ENCODE results near the gene AGPAT1. TPM values are rescaled to one million over a fixed set of nuclear protein-coding genes. Genes with fewer than 3 reads are reported as not detected.

Gene AGPAT1
- total and polyA plus RNA-seq, 2 of the 8 experiments (the other 6 are each of a cell fraction or from before 2014, with no cell fraction given): 96.0 to 222 TPM

- Histone ChIP-seq H3K56ac (replicated peaks; ENCODE audit: insufficient read length, low read depth, low read length) (no peak overlapping the region), H3K18ac (ENCODE audit: extremely low read depth, low read length) (peak overlapping the region; percentile 60; the same call in 1 of the 2 replicates), H2AFZ (ENCODE audit: low read length) (no peak overlapping the region), H3K4ac (replicated peaks; ENCODE audit: insufficient read length, low read depth, low read length) (no peak overlapping the region), H3K36me3 (ENCODE audit: control insufficient read depth in 2 of 4, insufficient read depth in 4 of 4, low read length in 3 of 4) (peaks cover 4 to 14% (median 10%) of the 10 kb centered on the region in 4 experiments; a peak in 6 of 8 replicates), H4K91ac (replicated peaks; ENCODE audit: insufficient read length, low read length) (no peak overlapping the region), H3K27me3 (replicated peaks in 1 of 4; ENCODE audit: control insufficient read depth in 3 of 4, extremely low read depth in 1 of 4, insufficient read depth in 3 of 4, low read length in 3 of 4) (peaks cover 4 to 32% (median 30%) of the 10 kb centered on the region in 4 experiments), H2AK5ac (ENCODE audit: low read depth, low read length) (no peak overlapping the region), H2BK5ac (ENCODE audit: low read depth, low read length) (peak overlapping the region; percentile 87; the same call in 1 of the 2 replicates), H4K5ac (ENCODE audit: insufficient read length, low read depth, low read length) (no peak overlapping the region), H4K20me1 (replicated peaks in 1 of 2; ENCODE audit: control insufficient read depth in 1 of 2, insufficient read depth in 2 of 2, low read length in 2 of 2) (no peaks in the 10 kb centered on the region), H2BK20ac (ENCODE audit: low read length) (no peak overlapping the region), H3K9ac (replicated peaks in 1 of 4; ENCODE audit: extremely low read depth in 1 of 4, low read depth in 3 of 4, low read length in 3 of 4) (peak overlapping the region in 2 of 4 experiments; percentile 80; a peak in 4 of 7 replicates), H2BK12ac (ENCODE audit: low read depth, low read length) (0 out of 2 replicates have a peak overlapping the region, but pooled peaks have one; percentile 39), H4K8ac (ENCODE audit: extremely low read depth, insufficient read depth, low read length) (peak overlapping the region; percentile 84; the same call in 1 of the 2 replicates), H3K4me3 (ENCODE audit: extremely low read depth in 1 of 4, insufficient read depth in 2 of 4, low read depth in 3 of 4, low read length in 4 of 4) (peak overlapping the region; percentile 77 to 98 (median 92)), H2BK15ac (ENCODE audit: low read length) (no peak overlapping the region), H3K14ac (ENCODE audit: insufficient read length) (no peak overlapping the region), H3K79me1 (ENCODE audit: low read depth, low read length) (0 out of 2 replicates have a peak, but pooled peaks cover 3% of the 10 kb centered on the region), H2BK120ac (replicated peaks; ENCODE audit: low read depth, low read length) (no peak overlapping the region), H3K9me3 (ENCODE audit: insufficient read depth in 2 of 2, low read depth in 1 of 2, low read length in 1 of 2) (no peaks in the 10 kb centered on the region), H3K79me2 (ENCODE audit: control insufficient read depth in 1 of 2, insufficient read depth in 2 of 2, low read length in 2 of 2) (peaks cover 0 to 5% of the 10 kb centered on the region in 2 experiments; a peak in 1 of 4 replicates), H3K23ac (ENCODE audit: insufficient read length) (no peak overlapping the region), H3K4me2 (ENCODE audit: insufficient read depth in 1 of 2, low read depth in 2 of 2, low read length in 2 of 2) (peak overlapping the region; percentile 92 to 94), H3K23me2 (ENCODE audit: low read depth, low read length) (peaks cover 25% of the 10 kb centered on the region), H3K4me1 (replicated peaks in 1 of 4; ENCODE audit: control insufficient read depth in 3 of 4, insufficient read depth in 4 of 4, low read length in 3 of 4) (peaks cover 7 to 27% (median 14%) of the 10 kb centered on the region in 4 experiments), H3K27ac (ENCODE audit: low read depth, low read length) (peak overlapping the region; percentile 70; the same call in 1 of the 2 replicates)
- CTCF ChIA-PET (ENCODE audit: partially characterized antibody): interaction anchor here (0.6 to 1.3 kb wide), 13 partner anchors 9 to 106 kb away, joined by 3 to 16 read pairs (median 4); partner anchors contain the start of genes ATF6B, EGFL8 and FKBPL
- POLR2A ChIA-PET (ENCODE audit: partially characterized antibody): interaction anchor here (0.8 to 1.2 kb wide), 10 partner anchors 8 to 105 kb away, joined by 3 to 7 read pairs (median 3); partner anchors contain the start of genes AGPAT1, EGFL8 and PBX2
- no peak for FAIRE-seq
- DNase-seq (ENCODE audit: low read depth in 1 of 2, low spot score in 2 of 2): peak in 1 of 2 experiments; percentile 71
- WGBS, 2 experiments (ENCODE audit: extremely low coverage in 1 of 2, insufficient coverage in 1 of 2, insufficient read length in 1 of 2, insufficient replicate concordance in 2 of 2, low coverage in 1 of 2, low lambda C conversion rate in 2 of 2, missing lambda C conversion rate in 1 of 2): 15% methylated on average over 32 of the region's 34 CpGs; no CpG with 5 or more reads in 1 of the 2 experiments
- TF ChIP-seq RXRA (IDR thresholded peaks at IDR 0.05; ENCODE audit: insufficient read depth, low read depth, low read length) (no peak), CTCF (IDR thresholded peaks at IDR 0.05; ENCODE audit: control extremely low read depth in 1 of 3, insufficient read depth in 1 of 3, low read depth in 1 of 3, low read length in 3 of 3) (peak in 2 of 3 experiments; percentile 62 to 70; a peak in 3 of 4 replicates), MAX (IDR thresholded peaks at IDR 0.05) (no peak), ATF3 (IDR thresholded peaks at IDR 0.05; ENCODE audit: insufficient read depth, low read depth, low read length) (no peak), NRF1 (IDR thresholded peaks at IDR 0.05; ENCODE audit: low read depth, low read length) (no peak), BRCA1 (IDR thresholded peaks at IDR 0.05; ENCODE audit: low read depth, low read length) (no peak), SIN3A (conservative IDR thresholded peaks at IDR 0.05 in 1 of 2, IDR thresholded peaks at IDR 0.05 in 1 of 2; ENCODE audit: low read depth in 1 of 2, low read length in 2 of 2) (peak in 1 of 2 experiments; percentile 12; a peak in 1 of 4 replicates)
Measured at GRCh38 chr6:32154514-32155161, 21.2 kb downstream of the AGPAT1 start.
